Keratinocyte (primary cell): Measurements from ENCODE around the gene THAP11. TPM values are rescaled to one million over a fixed set of nuclear protein-coding genes. Genes with fewer than 3 reads are reported as not detected.

ENCODE experiments used
- DNase-seq: peaks from one replicate; pipeline ENCODE4 v3.0.0-alpha.2; 2011; ENCODE audit warnings: low read depth, missing footprints, low spot score
- FAIRE-seq: peaks from 2 replicates; lab custom pipeline; 2011; peaks lifted over from hg19 to GRCh38; lab: Jason Lieb, UNC
- H2AFZ ChIP-seq: 2 replicates; pipeline ENCODE4 v1.6.0; 2012; ENCODE audit warnings: low read length, control low read depth, inconsistent platforms; ENCODE audit not compliant: control insufficient read depth
- H3K27ac ChIP-seq: 2 replicates; pipeline ENCODE4 v1.5.1; 2011; ENCODE audit warnings: low read length; ENCODE audit not compliant: control insufficient read depth, insufficient read depth
- H3K27me3 ChIP-seq: 3 replicates; pipeline ENCODE4 v1.6.0; 2011; ENCODE audit warnings: low read length; ENCODE audit not compliant: control insufficient read depth, insufficient read depth; ENCODE audit errors: extremely low read depth
- H3K36me3 ChIP-seq, 2 experiments: 2 replicates in 1 of 2; 3 replicates in 1 of 2; pipeline ENCODE4 v1.5.1; 2011; ENCODE audit warnings: low read length in 2 of 2, mild to moderate bottlenecking in 1 of 2; ENCODE audit not compliant: control insufficient read depth in 2 of 2, insufficient read depth in 2 of 2; ENCODE audit errors: extremely low read depth in 1 of 2
- H3K4me1 ChIP-seq: 3 replicates; pipeline ENCODE4 v1.5.1; 2011; ENCODE audit warnings: low read length; ENCODE audit not compliant: control insufficient read depth, insufficient read depth; ENCODE audit errors: extremely low read depth
- H3K4me2 ChIP-seq: 3 replicates; pipeline ENCODE4 v1.6.0; 2011; ENCODE audit warnings: low read depth, low read length; ENCODE audit not compliant: control insufficient read depth, insufficient read depth; ENCODE audit errors: extremely low read depth
- H3K4me3 ChIP-seq, 3 experiments: fragments of 200-600 bp in 1 of 3; sonication (generic) in 1 of 3; 2 replicates in 2 of 3; 3 replicates in 1 of 3; pipeline ENCODE4 v1.5.1; 2011 to 2016; ENCODE audit warnings: low read length in 3 of 3, mild to moderate bottlenecking in 3 of 3, control low read depth in 2 of 3, inconsistent platforms in 1 of 3, low read depth in 1 of 3, mixed read lengths in 1 of 3, mixed run types in 1 of 3, moderate library complexity in 1 of 3; ENCODE audit not compliant: control insufficient read depth in 2 of 3, insufficient read depth in 2 of 3; ENCODE audit errors: extremely low read depth in 1 of 3
- H3K79me2 ChIP-seq: 2 replicates; pipeline ENCODE4 v1.6.0; 2012; ENCODE audit warnings: low read length; ENCODE audit not compliant: control insufficient read depth, insufficient read depth
- H3K9ac ChIP-seq: 3 replicates; pipeline ENCODE4 v1.6.0; 2011; ENCODE audit warnings: low read length; ENCODE audit not compliant: control insufficient read depth, insufficient read depth; ENCODE audit errors: extremely low read depth
- H3K9me1 ChIP-seq: 3 replicates; pipeline ENCODE4 v1.6.0; 2011; ENCODE audit warnings: low read length; ENCODE audit not compliant: control insufficient read depth, insufficient read depth; ENCODE audit errors: extremely low read depth
- H3K9me3 ChIP-seq: 2 replicates; pipeline ENCODE4 v1.5.1; 2012; ENCODE audit warnings: low read depth, low read length; ENCODE audit not compliant: control insufficient read depth
- H4K20me1 ChIP-seq: 3 replicates; pipeline ENCODE4 v1.6.0; 2011; ENCODE audit warnings: low read length; ENCODE audit not compliant: control insufficient read depth, insufficient read depth; ENCODE audit errors: extremely low read depth
- EZH2 ChIP-seq: IDR thresholded peaks from one replicate; pipeline ENCODE4 v1.6.1; 2012; ENCODE audit warnings: inconsistent platforms, mild to moderate bottlenecking, low read length, moderate library complexity
- dilution Hi-C: fragments of 300-500 bp; cut with MboI; formaldehyde crosslinking; loops from one replicate; pipeline ENCODE4 v1.7.0; 2020; ENCODE audit warnings: low sequenced_read_pairs; ENCODE audit not compliant: extremely low pct_ligation_motif_present
- polyA plus RNA-seq, 5 experiments: library from polyadenylated mRNA; depleted of rRNA in 3 of 5; stranded (reverse) in 3 of 5; stranded (forward) in 1 of 5; unstranded in 1 of 5; fragments of >200 nt; gene quantifications; 1 replicate in 1 of 5; 2 replicates in 3 of 5; 3 replicates in 1 of 5; pipeline versions ENCODE4 v1.2.1 to v1.2.3, GENCODE V29; 2011 to 2012; ENCODE audit warnings: missing spikeins in 2 of 5, low read depth in 1 of 5, low replicate concordance in 1 of 5
- small RNA-seq, 3 experiments: library from RNA; depleted of rRNA; stranded (forward); fragments of <200 nt; gene quantifications; one replicate each; pipeline ENCODE3, GENCODE V24; 2012; ENCODE audit warnings: low read depth in 3 of 3, low replicate concordance in 1 of 3; ENCODE audit not compliant: insufficient read length in 3 of 3
- TF ChIP-seq, protein P1 (sequence below), 3 experiments: IDR thresholded peaks in 1 of 3; conservative IDR thresholded peaks in 1 of 3; optimal IDR thresholded peaks in 1 of 3; 2 replicates in 2 of 3; 3 replicates in 1 of 3; pipeline versions ENCODE3 to v1.5.1; 2011; ENCODE audit warnings: low read length in 3 of 3, mild to moderate bottlenecking in 3 of 3, moderate library complexity in 2 of 3, control low read depth in 1 of 3, inconsistent platforms in 1 of 3; ENCODE audit not compliant: insufficient read depth in 2 of 3; ENCODE audit errors: extremely low read depth in 1 of 3

THAP11 gene
- polyA plus RNA-seq, 1 donor (not counting 4 experiments of a cell fraction or from before 2014, with no cell fraction given): 11.8 TPM

DNA sequence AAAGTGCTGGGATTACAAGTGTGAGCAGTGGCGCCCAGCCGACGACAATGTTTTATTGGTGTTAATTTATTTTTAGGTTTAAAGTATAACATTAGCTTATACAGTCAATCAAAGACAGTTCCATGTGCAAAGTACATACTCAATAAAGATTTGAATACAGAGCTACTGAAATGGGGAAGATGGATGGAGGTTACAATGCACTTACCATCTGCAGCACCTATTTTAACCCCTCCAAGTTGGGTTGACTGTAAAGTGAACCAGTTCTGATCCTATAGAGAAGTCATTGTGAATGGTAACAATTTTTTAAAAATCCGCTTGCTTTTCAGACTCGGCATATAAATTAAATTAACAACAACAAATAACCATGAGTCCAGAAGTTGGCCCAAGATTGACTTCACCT, 50.3 kb downstream of the THAP11 start:
- Histone ChIP-seq H2AFZ (peak overlapping the region; percentile 94), H3K9me1 (no peaks in the 10 kb centered on the region), H3K27ac (peak overlapping the region; percentile 36), H3K4me2 (peak overlapping the region; percentile 92), H3K4me1 (peaks cover 14% of the 10 kb centered on the region), H3K9ac (peak overlapping the region; percentile 60), H3K27me3 (no peaks in the 10 kb centered on the region), H3K79me2 (peaks cover 27% of the 10 kb centered on the region), H4K20me1 (no peaks in the 10 kb centered on the region), H3K36me3 (no peaks in the 10 kb centered on the region), H3K9me3 (no peaks in the 10 kb centered on the region), H3K4me3 (peak overlapping the region in 2 of 3 experiments; percentile 53 to 58)
- DNase-seq: no peak
- dilution Hi-C loops: no loop called here
- TF ChIP-seq EZH2: no peak
- TF ChIP-seq, protein P1, sequence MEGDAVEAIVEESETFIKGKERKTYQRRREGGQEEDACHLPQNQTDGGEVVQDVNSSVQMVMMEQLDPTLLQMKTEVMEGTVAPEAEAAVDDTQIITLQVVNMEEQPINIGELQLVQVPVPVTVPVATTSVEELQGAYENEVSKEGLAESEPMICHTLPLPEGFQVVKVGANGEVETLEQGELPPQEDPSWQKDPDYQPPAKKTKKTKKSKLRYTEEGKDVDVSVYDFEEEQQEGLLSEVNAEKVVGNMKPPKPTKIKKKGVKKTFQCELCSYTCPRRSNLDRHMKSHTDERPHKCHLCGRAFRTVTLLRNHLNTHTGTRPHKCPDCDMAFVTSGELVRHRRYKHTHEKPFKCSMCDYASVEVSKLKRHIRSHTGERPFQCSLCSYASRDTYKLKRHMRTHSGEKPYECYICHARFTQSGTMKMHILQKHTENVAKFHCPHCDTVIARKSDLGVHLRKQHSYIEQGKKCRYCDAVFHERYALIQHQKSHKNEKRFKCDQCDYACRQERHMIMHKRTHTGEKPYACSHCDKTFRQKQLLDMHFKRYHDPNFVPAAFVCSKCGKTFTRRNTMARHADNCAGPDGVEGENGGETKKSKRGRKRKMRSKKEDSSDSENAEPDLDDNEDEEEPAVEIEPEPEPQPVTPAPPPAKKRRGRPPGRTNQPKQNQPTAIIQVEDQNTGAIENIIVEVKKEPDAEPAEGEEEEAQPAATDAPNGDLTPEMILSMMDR (optimal IDR thresholded peaks at IDR 0.05 in 1 of 3, IDR thresholded peaks at IDR 0.05 in 1 of 3, conservative IDR thresholded peaks at IDR 0.05 in 1 of 3; ENCODE audit: extremely low read depth in 1 of 3, insufficient read depth in 2 of 3, low read length in 3 of 3): no peak
- FAIRE-seq: no peak

DNA sequence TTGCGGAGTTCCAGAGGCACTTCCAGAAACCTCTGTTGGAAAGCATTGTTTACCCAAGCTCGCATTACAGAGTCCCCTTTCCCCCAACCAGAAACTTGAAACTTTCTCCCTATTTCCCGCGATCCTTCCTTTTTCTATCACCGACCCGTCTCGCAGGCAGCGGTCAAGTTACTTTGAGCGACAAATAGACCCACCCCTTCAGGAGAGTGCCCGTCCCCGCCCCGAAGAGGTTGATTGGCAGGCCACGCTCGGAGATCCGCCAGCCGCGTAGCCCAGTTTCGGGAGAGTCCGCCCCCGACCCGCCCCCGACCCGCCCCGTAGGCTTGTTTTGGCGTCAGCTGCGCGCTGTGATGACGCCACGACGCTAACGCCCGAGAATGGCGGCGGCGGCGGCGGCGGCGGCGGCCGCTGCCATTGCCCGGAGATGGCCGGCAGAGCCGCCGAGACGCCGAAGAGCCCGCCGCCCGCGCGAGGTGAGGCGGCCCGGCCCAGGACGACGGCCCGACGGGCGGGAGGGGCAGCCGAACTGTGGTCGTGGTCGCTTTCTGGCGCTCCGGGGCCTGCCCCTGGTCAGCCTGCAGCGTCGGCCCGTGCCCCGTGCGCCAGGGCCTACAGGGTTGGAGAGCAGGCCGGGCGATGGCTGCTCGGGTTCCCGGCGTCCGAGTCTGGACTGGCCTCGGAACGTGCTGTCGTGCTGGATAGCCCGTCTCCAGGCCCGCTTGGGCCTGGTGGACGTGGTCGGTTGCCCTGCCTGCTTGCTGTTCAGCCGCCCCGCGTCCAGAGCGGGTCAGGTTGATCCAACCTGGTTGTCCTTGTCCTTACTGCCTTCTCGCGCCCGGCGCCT, 51.0 kb downstream of the THAP11 start, which contains the start of gene PSKH1:
Gene PSKH1 (plus strand): TSS at position 356 of the 844 bp plus-strand sequence. CDS start 15,496 bp downstream, outside the sequence.
- peaks cover 14% of the 10 kb centered on the region for H3K4me1 ChIP-seq
- TF ChIP-seq, protein P1 (optimal IDR thresholded peaks at IDR 0.05 in 1 of 3, IDR thresholded peaks at IDR 0.05 in 1 of 3, conservative IDR thresholded peaks at IDR 0.05 in 1 of 3; ENCODE audit: extremely low read depth in 1 of 3, insufficient read depth in 2 of 3, low read length in 3 of 3): no peak
- TF ChIP-seq EZH2: no peak
- FAIRE-seq (no peak), DNase-seq (peak; percentile 72)
- H3K27me3 ChIP-seq: no peaks in the 10 kb centered on the region
- peak within 1 kb of the TSS; percentile 62 to 99 (median 66) for H3K4me3 ChIP-seq
- H3K36me3 ChIP-seq: no peaks in the 10 kb centered on the region
- H3K9ac ChIP-seq: peak within 1 kb of the TSS; percentile 97
- peak within 1 kb of the TSS; percentile 94 for H3K27ac ChIP-seq
- H4K20me1 ChIP-seq: no peaks in the 10 kb centered on the region
- H3K9me1 ChIP-seq: no peaks in the 10 kb centered on the region
- dilution Hi-C loops: no loop called here
- H3K79me2 ChIP-seq: peaks cover 33% of the 10 kb centered on the region
- H3K9me3 ChIP-seq: no peaks in the 10 kb centered on the region
- H3K4me2 ChIP-seq: peak within 1 kb of the TSS; percentile 92
- H2AFZ ChIP-seq: peak within 1 kb of the TSS; percentile 94

Small RNA genes lying within 50 kb of the gene (small RNA-seq; reads per million reads assigned to genes)
- gene AC040162.2 (0 reads per million in 3 experiments), gene NRN1L (0 reads per million in 3 experiments)

Other genes with a start within 250 kb of the THAP11 start
- gene CARMIL2, start 197.2 kb upstream of the THAP11 start, polyA plus RNA-seq: 0.06 to 0.12 TPM in 2 of 3 replicates, not detected in the other
- 12.9 to 16.7 TPM (median 13.2 TPM) in 3 replicates for gene ACD, start 182.1 kb upstream of the THAP11 start, polyA plus RNA-seq
- gene PARD6A, start 181.4 kb upstream of the THAP11 start, polyA plus RNA-seq: 0.05 to 0.23 TPM (median 0.20 TPM) in 3 replicates
- gene ENKD1, start 175.6 kb upstream of the THAP11 start, polyA plus RNA-seq: 4.3 to 4.6 TPM (median 4.4 TPM) in 3 replicates
- gene C16orf86, start 175.5 kb upstream of the THAP11 start, polyA plus RNA-seq: 0.10 to 0.24 TPM (median 0.17 TPM) in 3 replicates
- 13.2 to 19.3 TPM (median 13.8 TPM) in 3 replicates for gene GFOD2, start 123.0 kb upstream of the THAP11 start, polyA plus RNA-seq
- 9.3 to 9.9 TPM (median 9.5 TPM) in 3 replicates for gene RANBP10, start 35.8 kb upstream of the THAP11 start, polyA plus RNA-seq
- gene TSNAXIP1, start 35.4 kb upstream of the THAP11 start, polyA plus RNA-seq: 0.43 to 1.5 TPM (median 0.54 TPM) in 3 replicates
- gene NUTF2, start 4.6 kb downstream of the THAP11 start, polyA plus RNA-seq: 173 to 569 TPM (median 189 TPM) in 3 replicates
- gene CENPT, start 5.4 kb downstream of the THAP11 start, polyA plus RNA-seq: 30.1 to 57.1 TPM (median 41.3 TPM) in 3 replicates
- gene EDC4, start 30.7 kb downstream of the THAP11 start, polyA plus RNA-seq: 16.7 to 28.0 TPM (median 25.4 TPM) in 3 replicates
- not detected in 3 replicates for gene NRN1L, start 42.6 kb downstream of the THAP11 start, polyA plus RNA-seq
- 10.7 to 19.5 TPM (median 13.7 TPM) in 3 replicates for gene PSKH1, start 50.9 kb downstream of the THAP11 start, polyA plus RNA-seq
- 0.10 to 0.46 TPM (median 0.33 TPM) in 3 replicates for gene CTRL, start 89.5 kb downstream of the THAP11 start, polyA plus RNA-seq
- 9.3 to 19.7 TPM (median 11.1 TPM) in 3 replicates for gene PSMB10, start 94.5 kb downstream of the THAP11 start, polyA plus RNA-seq
- 6.5 to 11.6 TPM (median 10.5 TPM) in 3 replicates for gene LCAT, start 101.8 kb downstream of the THAP11 start, polyA plus RNA-seq
- 59.3 to 72.2 TPM (median 65.4 TPM) in 3 replicates for gene SLC12A4, start 126.3 kb downstream of the THAP11 start, polyA plus RNA-seq
- 0.04 TPM in 1 of 3 replicates, not detected in the others for gene DPEP3, start 138.2 kb downstream of the THAP11 start, polyA plus RNA-seq
- 0.04 to 0.12 TPM in 2 of 3 replicates, not detected in the other for gene DPEP2, start 157.2 kb downstream of the THAP11 start, polyA plus RNA-seq
- 0.05 TPM in 1 of 3 replicates, not detected in the others for gene DPEP2NB, start 173.6 kb downstream of the THAP11 start, polyA plus RNA-seq
- 12.8 to 15.7 TPM (median 14.2 TPM) in 3 replicates for gene DDX28, start 180.9 kb downstream of the THAP11 start, polyA plus RNA-seq
- 17.8 to 30.7 TPM (median 22.9 TPM) in 3 replicates for gene DUS2, start 181.0 kb downstream of the THAP11 start, polyA plus RNA-seq
- 9.5 to 11.5 TPM (median 10.9 TPM) in 3 replicates for gene NFATC3, start 243.1 kb downstream of the THAP11 start, polyA plus RNA-seq